Loucy (cell line): ENCODE results near the gene PIK3C2A.

ENCODE experiments used
- H2AFZ ChIP-seq: fragments of 200-600 bp; sonication (generic); 2 replicates; pipeline ENCODE4 v1.6.0; 2016; ENCODE audit warnings: antibody characterized with exemption, mild to moderate bottlenecking, low read length, moderate library complexity
- H3F3A ChIP-seq: fragments of 200-600 bp; 2 replicates; pipeline ENCODE4 v1.6.0; 2016; ENCODE audit warnings: antibody characterized with exemption, low read depth, mild to moderate bottlenecking
- H3K27me3 ChIP-seq: fragments of 200-600 bp; sonication (generic); 2 replicates; pipeline ENCODE4 v1.6.1; 2014; ENCODE audit warnings: low read length, mild to moderate bottlenecking; ENCODE audit not compliant: insufficient read depth, poor library complexity, severe bottlenecking
- H3K36me3 ChIP-seq: fragments of 200-600 bp; sonication (generic); 2 replicates; pipeline ENCODE4 v1.6.1; 2016; ENCODE audit warnings: low read length; ENCODE audit not compliant: insufficient read depth
- H3K4me1 ChIP-seq: fragments of 200-600 bp; sonication (generic); 2 replicates; pipeline ENCODE4 v1.5.1; 2014; ENCODE audit warnings: low read length, mild to moderate bottlenecking; ENCODE audit not compliant: insufficient read depth, poor library complexity, severe bottlenecking
- H3K4me2 ChIP-seq: fragments of 200-600 bp; sonication (generic); 2 replicates; pipeline ENCODE4 v1.6.0; 2014; ENCODE audit warnings: antibody characterized with exemption, low read length, low read depth, mild to moderate bottlenecking; ENCODE audit not compliant: poor library complexity, severe bottlenecking
- H3K4me3 ChIP-seq: fragments of 200-600 bp; sonication (generic); 2 replicates; pipeline ENCODE4 v1.5.1; 2014; ENCODE audit warnings: low read length, mild to moderate bottlenecking, mixed read lengths; ENCODE audit not compliant: poor library complexity, severe bottlenecking
- H3K79me2 ChIP-seq: fragments of 200-600 bp; sonication (generic); 2 replicates; pipeline ENCODE4 v1.6.1; 2014; ENCODE audit warnings: low read length; ENCODE audit not compliant: insufficient read depth
- H3K9ac ChIP-seq: fragments of 200-600 bp; sonication (generic); 2 replicates; pipeline ENCODE4 v1.6.0; 2014; ENCODE audit warnings: mild to moderate bottlenecking, low read depth, low read length, moderate library complexity; ENCODE audit not compliant: poor library complexity, severe bottlenecking
- H3K9me2 ChIP-seq: fragments of 200-600 bp; sonication (generic); replicated peaks from 2 replicates; pipeline ENCODE4 v1.6.1; 2016; ENCODE audit warnings: low read depth, low read length, mixed read lengths
- H3K9me3 ChIP-seq: fragments of 200-600 bp; sonication (generic); 2 replicates; pipeline ENCODE4 v1.6.1; 2014; ENCODE audit warnings: mild to moderate bottlenecking, antibody characterized with exemption, low read length, low read depth; ENCODE audit not compliant: insufficient read depth
- H4K20me1 ChIP-seq: fragments of 200-600 bp; sonication (generic); 2 replicates; pipeline ENCODE4 v1.6.0; 2014; ENCODE audit warnings: antibody characterized with exemption, low read length, mild to moderate bottlenecking; ENCODE audit not compliant: insufficient read depth, poor library complexity, severe bottlenecking
- EZH2phosphoT487 ChIP-seq: fragments of 200-600 bp; IDR thresholded peaks from 2 replicates; pipeline ENCODE4 v1.6.1; 2018; ENCODE audit warnings: antibody characterized with exemption, mild to moderate bottlenecking, moderate library complexity, borderline replicate concordance
- TF ChIP-seq, protein P1 (sequence below): fragments of 200-600 bp; sonication (generic); conservative IDR thresholded peaks from 2 replicates; pipeline ENCODE4 v1.5.1; 2014; ENCODE audit warnings: mild to moderate bottlenecking, antibody characterized with exemption, low read length

PIK3C2A gene

DNA sequence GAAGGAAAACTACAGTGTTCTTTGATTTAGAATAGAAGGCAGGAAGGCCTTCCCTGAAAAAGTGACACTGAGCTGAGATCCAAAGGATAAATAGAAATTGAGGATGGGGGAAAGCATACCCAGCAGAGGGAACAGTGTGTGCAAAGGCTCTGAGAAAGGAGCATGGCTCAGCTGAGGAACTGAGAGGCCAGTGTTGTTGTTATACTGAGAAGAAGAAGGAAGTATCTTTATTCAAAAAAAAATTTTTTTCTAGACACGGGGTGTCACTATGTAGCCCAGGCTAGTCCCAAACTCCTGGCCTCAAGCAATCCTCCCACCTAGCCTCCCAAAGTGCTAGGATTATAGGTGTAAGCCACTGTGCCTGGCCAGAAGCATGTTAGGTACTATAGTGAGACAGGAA lies 3.5 kb upstream of the PIK3C2A start:
- no peak overlapping the region for H3K4me3 ChIP-seq
- H3K4me1 ChIP-seq, result peaks cover 25% of the 10 kb centered on the region
- no peak for TF ChIP-seq EZH2phosphoT487
- H3K27me3 ChIP-seq, result no peaks in the 10 kb centered on the region
- H2AFZ ChIP-seq, result no peak overlapping the region
- H3K36me3 ChIP-seq, result no peaks in the 10 kb centered on the region
- no peak overlapping the region for H3K9ac ChIP-seq
- peaks cover 18% of the 10 kb centered on the region for H3K79me2 ChIP-seq
- H3F3A ChIP-seq, result no peaks in the 10 kb centered on the region
- H3K9me2 ChIP-seq, result no peaks in the 10 kb centered on the region
- H3K9me3 ChIP-seq, result peaks cover 9% of the 10 kb centered on the region
- no peak overlapping the region for H3K4me2 ChIP-seq
- H4K20me1 ChIP-seq, result peaks cover 6% of the 10 kb centered on the region

DNA sequence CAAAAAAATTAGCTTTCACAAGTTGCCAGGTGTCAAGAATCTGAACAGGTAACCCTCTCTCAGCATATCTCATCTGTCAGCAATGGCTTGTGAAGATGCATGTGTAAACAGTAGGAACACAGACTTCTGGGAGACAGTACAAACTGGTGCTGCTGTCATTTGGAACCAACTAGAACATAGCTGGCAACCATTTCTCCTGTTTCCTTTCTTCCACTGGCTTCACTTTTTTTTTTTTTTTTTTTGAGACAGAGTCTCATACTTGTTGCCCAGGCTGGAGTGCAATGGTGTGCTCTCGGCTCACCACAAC lies 2.1 kb upstream of the PIK3C2A start:
- Histone ChIP-seq H3F3A (no peaks in the 10 kb centered on the region), H2AFZ (no peak overlapping the region), H3K4me2 (peak overlapping the region; percentile 77), H3K4me1 (peaks cover 34% of the 10 kb centered on the region), H3K9me3 (peaks cover 9% of the 10 kb centered on the region), H3K36me3 (no peaks in the 10 kb centered on the region), H3K9me2 (no peaks in the 10 kb centered on the region), H4K20me1 (peaks cover 10% of the 10 kb centered on the region), H3K27me3 (no peaks in the 10 kb centered on the region), H3K9ac (no peak overlapping the region), H3K4me3 (peak overlapping the region; percentile 90), H3K79me2 (peaks cover 28% of the 10 kb centered on the region)
- TF ChIP-seq, protein P1, sequence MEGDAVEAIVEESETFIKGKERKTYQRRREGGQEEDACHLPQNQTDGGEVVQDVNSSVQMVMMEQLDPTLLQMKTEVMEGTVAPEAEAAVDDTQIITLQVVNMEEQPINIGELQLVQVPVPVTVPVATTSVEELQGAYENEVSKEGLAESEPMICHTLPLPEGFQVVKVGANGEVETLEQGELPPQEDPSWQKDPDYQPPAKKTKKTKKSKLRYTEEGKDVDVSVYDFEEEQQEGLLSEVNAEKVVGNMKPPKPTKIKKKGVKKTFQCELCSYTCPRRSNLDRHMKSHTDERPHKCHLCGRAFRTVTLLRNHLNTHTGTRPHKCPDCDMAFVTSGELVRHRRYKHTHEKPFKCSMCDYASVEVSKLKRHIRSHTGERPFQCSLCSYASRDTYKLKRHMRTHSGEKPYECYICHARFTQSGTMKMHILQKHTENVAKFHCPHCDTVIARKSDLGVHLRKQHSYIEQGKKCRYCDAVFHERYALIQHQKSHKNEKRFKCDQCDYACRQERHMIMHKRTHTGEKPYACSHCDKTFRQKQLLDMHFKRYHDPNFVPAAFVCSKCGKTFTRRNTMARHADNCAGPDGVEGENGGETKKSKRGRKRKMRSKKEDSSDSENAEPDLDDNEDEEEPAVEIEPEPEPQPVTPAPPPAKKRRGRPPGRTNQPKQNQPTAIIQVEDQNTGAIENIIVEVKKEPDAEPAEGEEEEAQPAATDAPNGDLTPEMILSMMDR, result no peak
- no peak for TF ChIP-seq EZH2phosphoT487

DNA sequence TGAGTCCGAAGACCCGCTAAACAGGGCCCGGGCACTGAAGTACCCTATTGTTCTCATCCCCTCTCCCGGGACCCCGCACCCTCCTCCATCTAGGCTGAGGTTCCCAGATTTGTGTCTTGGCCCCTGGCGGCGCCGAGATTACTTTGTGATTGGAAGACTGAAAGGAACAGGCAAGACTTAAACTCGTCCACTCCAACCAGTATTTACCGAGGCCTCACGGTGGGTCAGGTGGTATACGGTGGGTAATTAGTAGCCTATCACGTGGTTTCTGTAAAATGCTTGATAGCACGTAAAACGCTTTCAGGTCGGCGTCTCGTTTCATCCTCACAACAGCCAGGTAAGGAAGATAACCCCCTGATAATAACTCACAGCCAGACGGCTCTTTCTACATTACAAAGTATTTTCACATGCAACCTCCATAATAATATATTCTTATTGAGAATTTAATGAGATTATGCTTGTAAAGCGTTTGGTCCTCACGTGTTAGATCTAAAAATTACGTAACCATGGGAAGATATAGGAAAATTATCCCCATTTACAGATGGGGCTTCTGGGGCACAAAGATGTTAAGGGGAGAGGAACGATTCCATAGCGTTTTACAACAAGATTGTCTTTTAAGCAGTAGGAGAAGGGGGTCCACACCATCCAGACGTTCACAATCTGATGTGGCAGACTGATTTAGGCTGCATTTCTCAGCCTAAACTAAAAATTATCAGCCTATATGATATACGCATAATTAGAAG lies 642 bp upstream of the PIK3C2A start:
- Histone ChIP-seq H3K4me2 (peak overlapping the region; percentile 77), H3K4me3 (peak overlapping the region; percentile 90), H2AFZ (peak overlapping the region; percentile 90), H3F3A (no peaks in the 10 kb centered on the region), H3K4me1 (peaks cover 34% of the 10 kb centered on the region), H3K27me3 (no peaks in the 10 kb centered on the region), H3K9ac (peak overlapping the region; percentile 88), H3K79me2 (peaks cover 40% of the 10 kb centered on the region), H3K9me2 (no peaks in the 10 kb centered on the region), H3K9me3 (no peaks in the 10 kb centered on the region), H3K36me3 (no peaks in the 10 kb centered on the region), H4K20me1 (peaks cover 10% of the 10 kb centered on the region)
- no peak for TF ChIP-seq EZH2phosphoT487
- TF ChIP-seq, protein P1, result no peak

DNA sequence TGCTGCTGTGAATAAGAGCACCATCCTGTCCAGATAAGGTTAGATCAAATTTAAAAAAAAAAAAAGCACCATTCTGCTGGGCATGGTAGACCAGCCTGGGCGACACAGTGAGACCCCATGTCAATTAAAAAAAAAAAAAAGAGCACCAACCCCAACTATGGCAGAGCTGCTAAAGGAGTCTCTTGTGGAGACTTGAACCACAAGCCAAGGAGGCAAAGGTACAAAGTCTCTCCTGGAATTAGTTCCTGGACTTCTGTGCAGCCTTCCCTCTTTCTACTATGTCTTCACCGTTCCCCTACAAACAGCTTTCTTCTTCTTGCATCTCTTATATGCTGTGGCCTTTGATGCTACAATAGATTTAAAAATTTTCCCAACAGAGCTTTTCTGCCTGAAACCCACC lies 1.3 kb downstream of the PIK3C2A start:
- peak overlapping the region; percentile 88 for H3K9ac ChIP-seq
- peak overlapping the region; percentile 90 for H3K4me3 ChIP-seq
- H3K4me1 ChIP-seq, result peaks cover 41% of the 10 kb centered on the region
- no peaks in the 10 kb centered on the region for H3K9me2 ChIP-seq
- H4K20me1 ChIP-seq, result peaks cover 10% of the 10 kb centered on the region
- TF ChIP-seq, protein P1, result no peak
- TF ChIP-seq EZH2phosphoT487, result no peak
- H2AFZ ChIP-seq, result no peak overlapping the region
- peaks cover 60% of the 10 kb centered on the region for H3K79me2 ChIP-seq
- no peaks in the 10 kb centered on the region for H3K27me3 ChIP-seq
- no peaks in the 10 kb centered on the region for H3K36me3 ChIP-seq
- H3K4me2 ChIP-seq, result peak overlapping the region; percentile 77
- H3F3A ChIP-seq, result no peaks in the 10 kb centered on the region
- H3K9me3 ChIP-seq, result no peaks in the 10 kb centered on the region
